SK-N-SH treated with all-trans-retinoic acid at 6 μM for 48 hours (cell line): Measurements from ENCODE around the gene LDHAL6B.

Experiments
- ATAC-seq: fragments of 200-7000 bp; cut with Tn5 transposase; 3 replicates; pipeline ENCODE4 v1.9.1; 2020; ENCODE audit warnings: mild to moderate bottlenecking, moderate library complexity
- ARNTL ChIP-seq: fragments of 450-650 bp; formaldehyde crosslinking; IDR thresholded peaks from 2 replicates; pipeline ENCODE4 v1.5.0; 2020; ENCODE audit warnings: low read depth, mild to moderate bottlenecking, moderate library complexity, borderline replicate concordance
- BACH2 ChIP-seq: fragments of 250-450 bp; sonication (Bioruptor Pico); IDR thresholded peaks from 2 replicates; pipeline ENCODE4 v1.9.0; 2021; ENCODE audit warnings: mild to moderate bottlenecking, borderline replicate concordance
- CREB5 ChIP-seq: fragments of 250-450 bp; sonication (Bioruptor Pico); IDR thresholded peaks from 2 replicates; pipeline ENCODE4 v1.5.1; 2020; ENCODE audit warnings: low read depth, mild to moderate bottlenecking, moderate library complexity
- CSDC2 ChIP-seq: fragments of 250-450 bp; sonication (Bioruptor Pico); IDR thresholded peaks from 2 replicates; pipeline ENCODE4 v1.5.0; 2020; ENCODE audit warnings: mild to moderate bottlenecking, moderate library complexity
- CSRNP3 ChIP-seq: fragments of 250-450 bp; sonication (Bioruptor Pico); IDR thresholded peaks from 2 replicates; pipeline ENCODE4 v1.5.1; 2021; ENCODE audit warnings: mild to moderate bottlenecking, moderate library complexity
- ESRRG ChIP-seq: fragments of 250-450 bp; sonication (Bioruptor Pico); IDR thresholded peaks from 2 replicates; pipeline ENCODE4 v1.6.1; 2021; ENCODE audit warnings: mild to moderate bottlenecking
- GLIS3 ChIP-seq: fragments of 250-450 bp; sonication (Bioruptor Pico); IDR thresholded peaks from 2 replicates; pipeline ENCODE4 v1.5.0; 2020; ENCODE audit warnings: mild to moderate bottlenecking, moderate library complexity
- ISL1 ChIP-seq: fragments of 250-450 bp; sonication (Bioruptor Pico); IDR thresholded peaks from 2 replicates; pipeline ENCODE4 v2.1.2; 2022; ENCODE audit warnings: mild to moderate bottlenecking, moderate library complexity
- OSR1 ChIP-seq: fragments of 250-450 bp; sonication (Bioruptor Pico); IDR thresholded peaks from 2 replicates; pipeline ENCODE4 v1.8.0; 2022; ENCODE audit warnings: moderate library complexity, mild to moderate bottlenecking, inconsistent platforms
- PATZ1 ChIP-seq: fragments of 250-450 bp; sonication (Bioruptor Pico); IDR thresholded peaks from 2 replicates; pipeline ENCODE4 v1.8.0; 2020; ENCODE audit warnings: mild to moderate bottlenecking, moderate library complexity, borderline replicate concordance
- RARB ChIP-seq: fragments of 250-450 bp; sonication (Bioruptor Pico); IDR thresholded peaks from 2 replicates; pipeline ENCODE4 v1.8.0; 2021; ENCODE audit warnings: mild to moderate bottlenecking, moderate library complexity
- SNAI2 ChIP-seq: fragments of 250-450 bp; sonication (Bioruptor Pico); IDR thresholded peaks from 2 replicates; pipeline ENCODE4 v1.5.0; 2020; ENCODE audit warnings: mild to moderate bottlenecking, moderate library complexity
- TOX ChIP-seq: fragments of 250-450 bp; sonication (Bioruptor Pico); IDR thresholded peaks from 2 replicates; pipeline ENCODE4 v1.8.0; 2021; ENCODE audit warnings: mild to moderate bottlenecking, moderate library complexity, borderline replicate concordance
- TSHZ2 ChIP-seq: fragments of 250-450 bp; sonication (Bioruptor Pico); IDR thresholded peaks from 2 replicates; pipeline ENCODE4 v1.5.0; 2020; ENCODE audit warnings: mild to moderate bottlenecking, moderate library complexity
- ZC3H10 ChIP-seq: fragments of 250-450 bp; sonication (Bioruptor Pico); IDR thresholded peaks from 2 replicates; pipeline ENCODE4 v1.5.1; 2021; ENCODE audit warnings: mild to moderate bottlenecking, moderate library complexity
- ZFP3 ChIP-seq: fragments of 250-450 bp; sonication (Bioruptor Pico); IDR thresholded peaks from 2 replicates; pipeline ENCODE4 v1.5.0; 2020; ENCODE audit warnings: mild to moderate bottlenecking, moderate library complexity
- ZNF565 ChIP-seq: fragments of 450-650 bp; formaldehyde crosslinking; conservative IDR thresholded peaks from 2 replicates; pipeline ENCODE4 v1.5.0; 2020; ENCODE audit warnings: low read depth, mild to moderate bottlenecking, moderate library complexity
- ZNF70 ChIP-seq: fragments of 450-650 bp; formaldehyde crosslinking; IDR thresholded peaks from 2 replicates; pipeline ENCODE4 v1.5.0; 2020; ENCODE audit warnings: mild to moderate bottlenecking, moderate library complexity
- ZNF8 ChIP-seq: fragments of 450-650 bp; formaldehyde crosslinking; IDR thresholded peaks from 2 replicates; pipeline ENCODE4 v1.5.0; 2020; ENCODE audit warnings: mild to moderate bottlenecking, moderate library complexity

LDHAL6B gene

GRCh38 chr15:59221511-59222505 lies 15.2 kb downstream of the LDHAL6B start:
- ATAC-seq = peak; percentile 97

GRCh38 chr15:59222906-59223550 lies 16.4 kb downstream of the LDHAL6B start:
- no peak for ATAC-seq
- TF ChIP-seq ZNF70 (CRISPR knock-in tag) (no peak), SNAI2 (CRISPR knock-in tag) (no peak), CSRNP3 (CRISPR knock-in tag) (no peak), ISL1 (no peak), ZNF565 (CRISPR knock-in tag) (no peak), TSHZ2 (CRISPR knock-in tag) (no peak), PATZ1 (no peak), ARNTL (CRISPR knock-in tag) (no peak)

More at GRCh38 chr15:59221511-59222505, 15.2 kb downstream of the LDHAL6B start:
- TF ChIP-seq CSDC2 (CRISPR knock-in tag) (no peak), TOX (no peak), CREB5 (CRISPR knock-in tag) (no peak), TSHZ2 (CRISPR knock-in tag) (no peak), BACH2 (no peak), ZNF8 (CRISPR knock-in tag) (no peak), ZFP3 (CRISPR knock-in tag) (no peak), ESRRG (CRISPR knock-in tag) (no peak), ZC3H10 (CRISPR knock-in tag) (no peak), ZNF70 (CRISPR knock-in tag) (no peak), GLIS3 (CRISPR knock-in tag) (no peak), ZNF565 (CRISPR knock-in tag) (no peak), OSR1 (CRISPR knock-in tag) (no peak)

GRCh38 chr15:59223736-59224135 lies 17.1 kb downstream of the LDHAL6B start:
- TF ChIP-seq BACH2 (no peak), PATZ1 (no peak), SNAI2 (CRISPR knock-in tag) (no peak), TSHZ2 (CRISPR knock-in tag) (no peak), GLIS3 (CRISPR knock-in tag) (no peak), RARB (no peak), ZNF70 (CRISPR knock-in tag) (no peak), CSDC2 (CRISPR knock-in tag) (no peak), OSR1 (CRISPR knock-in tag) (no peak), ZNF565 (CRISPR knock-in tag) (no peak)
- ATAC-seq = no peak
